ENCODE measurements around the gene PRKCA.
A peak's percentile ranks its signal among the peaks of the same experiment; 100 is the strongest.

PRKCA gene

GRCh38 chr17:66537502-66537901 lies 235.1 kb downstream of the PRKCA start:
- Histone ChIP-seq H3K23ac (ENCODE audit: low read length) (no peak overlapping the region), H3K36me3 (ENCODE audit: control insufficient read depth in 1 of 2, insufficient read depth in 2 of 2, low read length in 2 of 2) (no peaks in the 10 kb centered on the region), H2AFZ (ENCODE audit: insufficient read depth, low read length, poor library complexity) (no peak overlapping the region), H3K4me1 (ENCODE audit: control insufficient read depth in 1 of 2, insufficient read depth in 2 of 2, low read length in 2 of 2) (peaks cover 20 to 31% of the 10 kb centered on the region in 2 experiments), H2BK12ac (ENCODE audit: low read length) (no peak overlapping the region), H2AK5ac (ENCODE audit: low read length) (no peak overlapping the region), H4K12ac (ENCODE audit: low read depth, low read length) (no peak overlapping the region), H3K4me3 (ENCODE audit: low read depth, low read length) (no peak overlapping the region), H3K18ac (ENCODE audit: low read length) (no peak overlapping the region), H3K27ac (ENCODE audit: low read depth, low read length) (no peak overlapping the region), H3K9ac (ENCODE audit: low read length) (no peak overlapping the region), H3K14ac (ENCODE audit: low read length) (no peak overlapping the region), H4K91ac (ENCODE audit: low read depth, low read length) (no peak overlapping the region), H2BK120ac (ENCODE audit: insufficient read depth, low read length, poor library complexity) (no peak overlapping the region), H4K8ac (ENCODE audit: low read depth, low read length) (no peak overlapping the region), H3K4me2 (ENCODE audit: low read length) (no peak overlapping the region), H3K9me3 (ENCODE audit: insufficient read depth, low read depth, low read length) (no peaks in the 10 kb centered on the region), H3K4ac (ENCODE audit: low read depth, low read length) (no peak overlapping the region), H3K27me3 (ENCODE audit: insufficient read depth, low read length) (no peaks in the 10 kb centered on the region), H3K79me2 (ENCODE audit: control insufficient read depth, insufficient read depth, low read length, poor library complexity) (peaks cover 4% of the 10 kb centered on the region), H2BK5ac (ENCODE audit: low read depth, low read length, poor library complexity) (no peak overlapping the region), H3K79me1 (ENCODE audit: low read length) (peaks cover 16% of the 10 kb centered on the region)
- no CpG with 5 or more reads among the region's 5 CpGs for WGBS (ENCODE audit: extremely low coverage, insufficient coverage, insufficient read length)
- DNase-seq = no peak

- Histone ChIP-seq H4K91ac (ENCODE audit: low read depth, low read length) (no peak overlapping the region), H3K79me2 (ENCODE audit: control insufficient read depth, insufficient read depth, low read length, poor library complexity) (peaks cover 4% of the 10 kb centered on the region), H2AK5ac (ENCODE audit: low read length) (no peak overlapping the region), H3K27me3 (ENCODE audit: insufficient read depth, low read length) (no peaks in the 10 kb centered on the region), H2BK120ac (ENCODE audit: insufficient read depth, low read length, poor library complexity) (no peak overlapping the region), H3K27ac (ENCODE audit: low read depth, low read length) (no peak overlapping the region), H4K12ac (ENCODE audit: low read depth, low read length) (no peak overlapping the region), H3K4me2 (ENCODE audit: low read length) (no peak overlapping the region), H3K4me1 (ENCODE audit: control insufficient read depth in 1 of 2, insufficient read depth in 2 of 2, low read length in 2 of 2) (peaks cover 13 to 25% of the 10 kb centered on the region in 2 experiments), H3K4me3 (ENCODE audit: low read depth, low read length) (no peak overlapping the region), H3K9me3 (ENCODE audit: insufficient read depth, low read depth, low read length) (no peaks in the 10 kb centered on the region), H3K4ac (ENCODE audit: low read depth, low read length) (no peak overlapping the region), H3K18ac (ENCODE audit: low read length) (no peak overlapping the region), H2BK12ac (ENCODE audit: low read length) (peak overlapping the region; percentile 27), H2AFZ (ENCODE audit: insufficient read depth, low read length, poor library complexity) (no peak overlapping the region), H4K8ac (ENCODE audit: low read depth, low read length) (no peak overlapping the region), H3K9ac (ENCODE audit: low read length) (no peak overlapping the region), H3K36me3 (ENCODE audit: control insufficient read depth in 1 of 2, insufficient read depth in 2 of 2, low read length in 2 of 2) (no peaks in the 10 kb centered on the region), H3K23ac (ENCODE audit: low read length) (no peak overlapping the region), H3K14ac (ENCODE audit: low read length) (no peak overlapping the region), H3K79me1 (ENCODE audit: low read length) (peaks cover 10% of the 10 kb centered on the region), H2BK5ac (ENCODE audit: low read depth, low read length, poor library complexity) (no peak overlapping the region)
- no peak for DNase-seq
- no CpG with 5 or more reads among the region's 5 CpGs for whole genome bisulfite sequencing (ENCODE audit: extremely low coverage, insufficient coverage, insufficient read length)
These were observed 236.4 kb downstream of the PRKCA start for GRCh38 chr17:66538776-66539175.

GRCh38 chr17:66540131-66540781 lies 237.8 kb downstream of the PRKCA start:
- DNase-seq = no peak
- H3K18ac ChIP-seq (ENCODE audit: low read length) = peak overlapping the region; percentile 90
- H3K4ac ChIP-seq (ENCODE audit: low read depth, low read length) = peak overlapping the region; percentile 67
- peak overlapping the region; percentile 81 for H2BK5ac ChIP-seq (ENCODE audit: low read depth, low read length, poor library complexity)
- no peaks in the 10 kb centered on the region for H3K27me3 ChIP-seq (ENCODE audit: insufficient read depth, low read length)
- peak overlapping the region; percentile 82 for H2AK5ac ChIP-seq (ENCODE audit: low read length)
- H3K23ac ChIP-seq (ENCODE audit: low read length) = no peak overlapping the region
- peak overlapping the region; percentile 96 for H2BK120ac ChIP-seq (ENCODE audit: insufficient read depth, low read length, poor library complexity)
- H4K91ac ChIP-seq (ENCODE audit: low read depth, low read length) = peak overlapping the region; percentile 85
- H4K8ac ChIP-seq (ENCODE audit: low read depth, low read length) = peak overlapping the region; percentile 79
- H3K79me2 ChIP-seq (ENCODE audit: control insufficient read depth, insufficient read depth, low read length, poor library complexity) = peaks cover 4% of the 10 kb centered on the region
- H2AFZ ChIP-seq (ENCODE audit: insufficient read depth, low read length, poor library complexity) = peak overlapping the region; percentile 67
- no CpG with 5 or more reads among the region's 17 CpGs for WGBS (ENCODE audit: extremely low coverage, insufficient coverage, insufficient read length)
- H4K12ac ChIP-seq (ENCODE audit: low read depth, low read length) = peak overlapping the region; percentile 74
- H3K27ac ChIP-seq (ENCODE audit: low read depth, low read length) = peak overlapping the region; percentile 74
- H3K4me2 ChIP-seq (ENCODE audit: low read length) = peak overlapping the region; percentile 25
- H3K14ac ChIP-seq (ENCODE audit: low read length) = peak overlapping the region; percentile 82
- peaks cover 12% of the 10 kb centered on the region for H3K79me1 ChIP-seq (ENCODE audit: low read length)
- peak overlapping the region; percentile 79 for H2BK12ac ChIP-seq (ENCODE audit: low read length)
- H3K4me1 ChIP-seq (ENCODE audit: control insufficient read depth in 1 of 2, insufficient read depth in 2 of 2, low read length in 2 of 2) = peaks cover 12 to 22% of the 10 kb centered on the region in 2 experiments
- H3K9me3 ChIP-seq (ENCODE audit: insufficient read depth, low read depth, low read length) = no peaks in the 10 kb centered on the region
- no peaks in the 10 kb centered on the region for H3K36me3 ChIP-seq (ENCODE audit: control insufficient read depth in 1 of 2, insufficient read depth in 2 of 2, low read length in 2 of 2)
- H3K9ac ChIP-seq (ENCODE audit: low read length) = no peak overlapping the region
- H3K4me3 ChIP-seq (ENCODE audit: low read depth, low read length) = no peak overlapping the region

- H3K4me3 ChIP-seq (ENCODE audit: low read depth, low read length) = no peak overlapping the region
- no peak overlapping the region for H3K27ac ChIP-seq (ENCODE audit: low read depth, low read length)
- H3K9me3 ChIP-seq (ENCODE audit: insufficient read depth, low read depth, low read length) = no peaks in the 10 kb centered on the region
- no peak overlapping the region for H2BK5ac ChIP-seq (ENCODE audit: low read depth, low read length, poor library complexity)
- no peak overlapping the region for H3K23ac ChIP-seq (ENCODE audit: low read length)
- H3K36me3 ChIP-seq (ENCODE audit: control insufficient read depth in 1 of 2, insufficient read depth in 2 of 2, low read length in 2 of 2) = no peaks in the 10 kb centered on the region
- no peak overlapping the region for H2BK120ac ChIP-seq (ENCODE audit: insufficient read depth, low read length, poor library complexity)
- peaks cover 12 to 22% of the 10 kb centered on the region in 2 experiments for H3K4me1 ChIP-seq (ENCODE audit: control insufficient read depth in 1 of 2, insufficient read depth in 2 of 2, low read length in 2 of 2)
- H2AFZ ChIP-seq (ENCODE audit: insufficient read depth, low read length, poor library complexity) = no peak overlapping the region
- peaks cover 4% of the 10 kb centered on the region for H3K79me2 ChIP-seq (ENCODE audit: control insufficient read depth, insufficient read depth, low read length, poor library complexity)
- no peak for DNase-seq
- no peak overlapping the region for H4K12ac ChIP-seq (ENCODE audit: low read depth, low read length)
- H2BK12ac ChIP-seq (ENCODE audit: low read length) = no peak overlapping the region
- no peak overlapping the region for H4K8ac ChIP-seq (ENCODE audit: low read depth, low read length)
- no peak overlapping the region for H4K91ac ChIP-seq (ENCODE audit: low read depth, low read length)
- H3K27me3 ChIP-seq (ENCODE audit: insufficient read depth, low read length) = no peaks in the 10 kb centered on the region
- H3K9ac ChIP-seq (ENCODE audit: low read length) = no peak overlapping the region
- H2AK5ac ChIP-seq (ENCODE audit: low read length) = no peak overlapping the region
- H3K14ac ChIP-seq (ENCODE audit: low read length) = no peak overlapping the region
- H3K4ac ChIP-seq (ENCODE audit: low read depth, low read length) = no peak overlapping the region
- no CpG with 5 or more reads among the region's 8 CpGs for WGBS (ENCODE audit: extremely low coverage, insufficient coverage, insufficient read length)
- H3K18ac ChIP-seq (ENCODE audit: low read length) = no peak overlapping the region
- H3K79me1 ChIP-seq (ENCODE audit: low read length) = peaks cover 12% of the 10 kb centered on the region
- H3K4me2 ChIP-seq (ENCODE audit: low read length) = no peak overlapping the region
These were observed 239.2 kb downstream of the PRKCA start for GRCh38 chr17:66541461-66542128.

Data from trophoblast cell (in vitro differentiated cells and primary cell).